Activated effector memory CD4-positive, alpha-beta T cell treated with anti-CD3 and anti-CD28 coated beads, Interleukin-2, amount 50 U/mL, for 16 hours (primary cell): ENCODE data around the gene POU2F3.

Experiments used
- DNase-seq: peaks from one replicate; pipeline ENCODE4 v3.0.0-alpha.2; 2020

POU2F3 gene

DNA sequence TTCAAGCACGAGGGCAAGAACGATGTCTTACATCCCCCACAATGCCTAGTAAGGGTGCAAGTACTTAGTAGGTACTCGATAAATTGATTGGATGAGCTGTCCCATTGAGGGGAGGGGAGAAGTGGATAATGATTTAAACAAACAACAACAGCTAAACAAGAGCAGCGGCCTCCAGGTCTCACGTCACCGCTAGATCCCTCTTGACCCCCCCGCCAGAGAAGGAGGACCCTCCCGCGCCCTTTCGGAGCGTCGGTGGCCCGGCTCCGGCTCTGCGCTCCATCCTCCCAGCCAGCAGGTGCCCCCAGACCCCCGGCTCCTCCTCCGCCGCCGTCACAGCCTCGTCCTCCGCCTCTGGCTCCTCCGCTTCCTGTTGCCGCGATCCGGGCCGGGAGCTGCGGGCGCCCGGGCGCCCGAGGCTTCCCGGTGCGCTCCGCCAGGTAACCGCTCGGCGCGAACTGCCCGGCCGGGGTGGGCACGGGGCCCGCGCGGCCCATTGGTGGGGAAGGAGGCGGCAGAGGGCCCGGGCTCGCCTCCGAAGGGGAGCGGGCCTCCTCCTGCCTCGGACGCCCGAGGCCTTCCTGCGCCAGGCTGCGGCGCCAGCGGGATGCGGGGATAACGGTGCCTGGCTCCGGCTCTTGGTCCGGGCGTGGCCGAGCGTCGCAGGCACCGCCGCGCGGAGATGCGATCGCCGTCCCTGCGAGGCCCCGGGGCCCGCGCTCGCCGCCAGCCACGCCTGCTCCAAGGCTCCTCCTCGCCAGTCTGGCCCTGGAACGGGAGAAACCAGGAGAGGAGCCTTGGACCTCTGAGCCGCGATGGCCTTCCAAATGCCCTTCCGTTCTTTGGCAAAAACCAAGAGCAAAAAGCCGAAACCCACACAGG, 85.2 kb downstream of the POU2F3 start, which contains the start of gene TLCD5:
Gene TLCD5, plus strand, starts transcription at position 368 of the 879 bp plus-strand sequence. CDS start 2,143 bp downstream, outside the sequence.
- DNase-seq = peak; percentile 75

DNA sequence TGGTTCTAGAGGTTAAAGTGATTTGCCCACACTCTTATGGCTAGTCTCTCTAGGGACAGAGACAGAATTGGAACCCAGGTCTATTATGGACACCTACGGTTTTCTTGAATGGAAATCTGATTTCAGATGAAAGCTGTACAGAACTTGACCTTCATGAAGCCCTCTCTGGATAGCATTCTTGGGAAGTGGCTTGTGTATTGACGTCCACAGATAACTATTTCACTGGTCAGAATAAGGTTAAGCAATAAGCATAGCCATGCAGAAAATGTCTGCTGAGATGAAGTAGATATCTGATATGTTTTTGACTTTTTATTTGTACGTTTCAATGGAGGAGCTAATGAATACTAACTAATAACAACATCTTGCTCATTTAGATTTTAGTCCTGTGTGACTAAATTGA, 86.3 kb downstream of the POU2F3 start:
- DNase-seq = no peak

- DNase-seq = no peak
These were observed 86.9 kb downstream of the POU2F3 start for GRCh38 chr11:120326845-120327281.

GRCh38 chr11:120327311-120327710, 87.4 kb downstream of the POU2F3 start:
- DNase-seq = no peak

- no peak for DNase-seq
These were observed 89.6 kb downstream of the POU2F3 start for GRCh38 chr11:120329556-120329955.

GRCh38 chr11:120330045-120330444, 90.1 kb downstream of the POU2F3 start:
- DNase-seq = no peak

DNA sequence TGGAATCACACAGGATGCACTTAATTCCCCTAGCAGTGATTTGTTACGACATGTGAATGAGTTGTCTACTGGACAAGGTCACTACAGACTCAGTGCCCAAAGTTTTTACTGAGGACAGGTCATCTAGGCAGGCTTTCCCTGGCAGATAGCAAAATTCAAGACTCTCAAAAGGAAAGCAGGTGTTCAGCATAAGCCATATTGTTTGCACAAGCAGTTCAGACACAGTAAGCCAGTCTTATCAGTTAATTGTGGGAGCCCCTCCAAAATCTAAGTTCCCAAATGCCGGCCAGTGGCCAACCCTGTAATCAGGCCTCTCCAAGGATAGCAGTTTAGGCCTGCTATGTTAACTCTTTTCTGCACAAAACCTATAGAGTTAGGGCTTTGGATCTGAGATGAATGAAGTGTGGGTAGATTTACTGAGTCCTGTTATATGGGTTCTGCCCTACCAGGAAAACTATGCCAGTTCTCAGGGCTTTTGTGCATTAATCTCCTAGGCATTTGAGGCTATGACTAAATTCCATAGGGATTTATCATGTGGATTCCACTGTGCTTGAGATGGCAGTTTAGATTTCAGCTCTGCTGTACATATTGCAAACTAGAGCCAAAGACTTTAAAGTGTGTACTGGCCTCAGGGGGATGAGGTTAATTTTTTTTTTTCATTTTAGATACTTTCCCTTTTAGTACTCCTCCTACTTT, 91.5 kb downstream of the POU2F3 start:
- no peak for DNase-seq

GRCh38 chr11:120332822-120333716, 93.1 kb downstream of the POU2F3 start:
- no peak for DNase-seq

- DNase-seq = no peak
These were observed 93.9 kb downstream of the POU2F3 start for GRCh38 chr11:120333801-120334200.

GRCh38 chr11:120334332-120334731, 94.4 kb downstream of the POU2F3 start:
- DNase-seq = no peak

- peak; percentile 75 for DNase-seq
These were observed 95.0 kb downstream of the POU2F3 start for GRCh38 chr11:120334894-120335462.

DNA sequence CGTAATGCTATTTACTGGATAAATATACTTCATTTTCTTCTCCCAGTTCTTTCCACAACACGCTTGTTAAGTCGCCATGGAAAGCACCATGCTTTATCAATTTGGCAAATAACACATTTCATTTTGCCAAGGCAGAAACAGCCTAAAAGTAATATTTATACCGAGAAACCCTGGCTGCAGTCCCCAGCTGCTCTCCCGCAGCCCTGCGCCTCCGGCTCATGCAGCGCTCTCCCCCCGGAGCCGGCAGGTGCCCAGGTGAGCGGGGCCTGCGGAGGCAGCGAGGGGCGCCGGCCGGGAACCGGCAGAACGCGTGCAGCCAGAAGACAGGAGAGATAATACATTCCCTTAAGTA, 95.6 kb downstream of the POU2F3 start:
- DNase-seq = no peak

DNA sequence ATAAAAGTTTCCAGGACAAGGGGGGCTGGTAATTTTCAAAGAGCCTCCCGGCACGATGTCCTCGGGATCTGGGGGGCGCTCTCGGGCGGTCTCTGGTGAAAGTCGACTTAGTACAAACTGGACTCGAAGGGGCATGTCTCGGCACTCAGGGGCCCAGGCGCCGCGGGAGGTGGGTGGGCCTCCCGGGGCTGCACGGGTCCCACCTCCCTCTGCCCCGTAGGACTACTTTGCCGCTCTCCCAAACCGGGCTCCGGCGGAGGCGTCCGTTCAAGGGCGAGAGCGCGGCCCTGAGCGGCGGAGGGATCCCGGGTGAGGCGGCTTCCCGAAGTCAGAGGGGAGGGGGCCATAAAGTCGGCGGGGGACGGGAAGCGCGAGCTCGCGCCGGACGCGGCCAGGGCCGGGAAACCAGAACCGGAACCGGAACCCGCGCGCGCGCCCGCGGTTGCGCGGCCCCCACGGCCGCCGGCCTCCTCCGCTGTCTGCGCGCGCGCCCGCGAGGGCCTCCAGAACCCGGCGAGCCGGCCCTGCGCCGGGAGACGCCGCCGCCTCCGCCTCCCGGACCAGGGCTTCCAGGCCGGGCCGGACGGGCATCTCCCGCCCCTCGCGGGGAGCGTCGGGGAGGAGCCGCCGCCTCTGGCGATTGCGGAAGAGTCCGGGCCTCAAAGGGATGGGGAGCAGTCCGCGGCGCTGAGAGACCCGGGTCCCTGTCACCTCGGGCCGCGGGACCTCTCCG, 96.1 kb downstream of the POU2F3 start, which contains the start of gene ARHGEF12:
Gene ARHGEF12, plus strand, starts transcription at position 506 of the 733 bp plus-strand sequence. CDS start 831 bp downstream, outside the sequence.
- peak; percentile 91 for DNase-seq

- peak; percentile 76 for DNase-seq
These were observed 96.9 kb downstream of the POU2F3 start for GRCh38 chr11:120336641-120337354.

DNA sequence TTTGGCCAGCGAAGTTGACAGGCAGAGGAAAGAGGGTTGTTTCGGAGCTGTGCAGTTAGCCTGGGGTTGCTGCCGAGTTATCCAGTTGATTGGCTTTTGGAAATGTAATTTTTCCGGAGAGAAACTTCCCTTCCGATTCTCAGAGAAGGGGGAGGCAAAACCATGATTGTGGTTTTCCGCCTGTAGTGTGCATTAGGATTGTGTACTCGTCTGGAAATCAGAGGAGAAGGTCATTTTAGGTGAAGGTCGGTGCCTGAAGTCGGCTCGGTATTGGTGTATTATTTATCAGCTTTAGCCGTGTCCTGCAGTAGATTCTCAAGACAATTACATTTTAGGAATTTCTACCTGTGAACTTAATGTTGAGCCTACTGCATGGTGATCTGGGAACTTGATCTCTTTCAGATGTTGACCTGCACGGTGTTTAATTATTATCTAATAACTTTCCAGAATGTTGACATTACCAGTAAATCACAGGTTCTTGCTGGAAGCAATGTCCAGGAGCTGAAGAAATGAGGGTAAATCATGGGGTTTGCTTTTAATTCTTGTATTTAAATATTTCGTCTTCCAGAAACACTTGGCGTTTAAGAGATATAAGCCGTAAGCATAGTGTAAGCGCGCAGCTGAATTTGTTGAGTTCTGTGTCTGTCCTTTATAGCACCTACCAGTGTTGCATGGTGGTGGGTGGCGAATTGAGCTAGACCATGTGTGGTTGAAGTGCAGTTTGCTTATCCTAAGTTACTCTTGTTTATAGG, 97.6 kb downstream of the POU2F3 start:
- no peak for DNase-seq

GRCh38 chr11:120338107-120338933, 98.4 kb downstream of the POU2F3 start:
- no peak for DNase-seq

- no peak for DNase-seq
These were observed 99.5 kb downstream of the POU2F3 start for GRCh38 chr11:120339394-120339890.

DNA sequence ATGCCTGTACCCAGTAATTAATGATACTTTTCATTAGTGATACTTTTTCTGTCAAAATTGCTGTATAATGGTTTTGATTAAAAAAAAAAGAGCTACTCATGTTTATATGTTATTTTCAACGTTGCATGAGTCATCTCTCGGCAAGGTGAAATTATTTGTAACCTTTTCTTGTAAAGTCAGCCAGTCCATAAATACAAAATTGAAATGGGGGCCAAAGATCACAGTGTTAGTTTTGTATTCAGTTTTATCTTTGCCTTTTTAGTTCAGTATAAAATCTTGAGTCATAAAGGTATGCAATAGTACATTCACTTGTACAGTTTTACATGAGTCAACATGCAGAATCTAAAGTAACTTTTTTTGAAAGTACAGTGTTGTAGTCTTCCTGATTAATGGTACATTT, 100.6 kb downstream of the POU2F3 start:
- no peak for DNase-seq

GRCh38 chr11:120342226-120342625, 102.3 kb downstream of the POU2F3 start:
- DNase-seq = no peak
